ENCODE results near the gene LDLRAD1. TPM values are rescaled to one million over a fixed set of nuclear protein-coding genes. Genes with fewer than 3 reads are reported as not detected.
A peak's percentile ranks its signal among the peaks of the same experiment; 100 is the strongest.
"Not testable (repeated sequence)": the region's sequence is repeated elsewhere in the genome, so short reads cannot be mapped to it uniquely, and the experiment has no call there.

LDLRAD1 gene
- total RNA-seq, 4 donors from 2014 or later, result not detected

- no peak for TF ChIP-seq POLR2A (IDR thresholded peaks at IDR 0.05)
- WGBS, 2 donors, result 93 to 94% methylated on average over 4 of the region's 4 CpGs
- no peak for DNase-seq (ENCODE audit: low spot score in 2 of 2)
- H3K4me3 ChIP-seq (ENCODE audit: low read depth, poor library complexity, severe bottlenecking), result no peak overlapping the region
- intact Hi-C loops (cut with DNase I; ENCODE audit: low total_unique reads), result no loop called here
Measured at GRCh38 chr1:54007613-54008012, 10.4 kb downstream of the LDLRAD1 start.

- TF ChIP-seq CTCF (IDR thresholded peaks at IDR 0.05) (no peak), POLR2A (IDR thresholded peaks at IDR 0.05) (no peak)
- no peak for DNase-seq (ENCODE audit: low spot score in 2 of 2)
- H3K4me3 ChIP-seq (ENCODE audit: low read depth, poor library complexity, severe bottlenecking), result no peak overlapping the region
- intact Hi-C loops (cut with DNase I; ENCODE audit: low total_unique reads), result no loop called here
- WGBS, 2 donors, result 77 to 79% methylated on average over 4 of the region's 4 CpGs
Measured at GRCh38 chr1:54006508-54006907, 11.5 kb downstream of the LDLRAD1 start.

- no peak overlapping the region for H3K4me3 ChIP-seq (ENCODE audit: low read depth, poor library complexity, severe bottlenecking)
- TF ChIP-seq POLR2A (IDR thresholded peaks at IDR 0.05) (no peak), CTCF (IDR thresholded peaks at IDR 0.05) (no peak)
- intact Hi-C loops (cut with DNase I; ENCODE audit: low total_unique reads), result no loop called here
- WGBS, 2 donors, result 93 to 97% methylated on average over 16 to 27 of the region's 27 CpGs
- no peak for DNase-seq (ENCODE audit: low spot score in 2 of 2)
Measured at GRCh38 chr1:54004481-54005049, 13.4 kb downstream of the LDLRAD1 start.

- 94 to 95% methylated on average over 16 to 19 of the region's 19 CpGs for WGBS, 2 donors
- intact Hi-C loops (cut with DNase I; ENCODE audit: low total_unique reads); H3K4me3 ChIP-seq (ENCODE audit: low read depth, poor library complexity, severe bottlenecking); DNase-seq (ENCODE audit: low spot score in 2 of 2): not testable (repeated sequence)
Measured at GRCh38 chr1:54003750-54004480, 14.1 kb downstream of the LDLRAD1 start.

- TF ChIP-seq POLR2A (IDR thresholded peaks at IDR 0.05) (no peak), CTCF (IDR thresholded peaks at IDR 0.05) (no peak)
- intact Hi-C loops (cut with DNase I; ENCODE audit: low total_unique reads), result no loop called here
- no peak overlapping the region for H3K4me3 ChIP-seq (ENCODE audit: low read depth, poor library complexity, severe bottlenecking)
- WGBS, 2 donors, result 78 to 87% methylated on average over 12 of the region's 12 CpGs
- peak in 1 of 2 donors; percentile 31 for DNase-seq (ENCODE audit: low spot score in 2 of 2)
Measured at GRCh38 chr1:54003249-54003646, 14.7 kb downstream of the LDLRAD1 start.

GRCh38 chr1:54002544-54003248, 15.3 kb downstream of the LDLRAD1 start:
- 70 to 83% methylated on average over 9 of the region's 9 CpGs for WGBS, 2 donors
- DNase-seq (ENCODE audit: low spot score in 2 of 2), result peak in 1 of 2 donors; percentile 20

More at GRCh38 chr1:54002544-54003248, 15.3 kb downstream of the LDLRAD1 start:
- no peak for TF ChIP-seq CTCF (IDR thresholded peaks at IDR 0.05)
- TF ChIP-seq POLR2A (IDR thresholded peaks at IDR 0.05), result no peak
- no peak overlapping the region for H3K4me3 ChIP-seq (ENCODE audit: low read depth, poor library complexity, severe bottlenecking)
- intact Hi-C loops (cut with DNase I; ENCODE audit: low total_unique reads), result no loop called here
